MV-4-11 (cell line): Measurements from ENCODE around the gene ERCC6L2.

Experiments used
- DNase-seq: peaks from one replicate; lab custom pipeline; 2025; lab: John Stamatoyannopoulos, UW

The ERCC6L2 gene

DNA sequence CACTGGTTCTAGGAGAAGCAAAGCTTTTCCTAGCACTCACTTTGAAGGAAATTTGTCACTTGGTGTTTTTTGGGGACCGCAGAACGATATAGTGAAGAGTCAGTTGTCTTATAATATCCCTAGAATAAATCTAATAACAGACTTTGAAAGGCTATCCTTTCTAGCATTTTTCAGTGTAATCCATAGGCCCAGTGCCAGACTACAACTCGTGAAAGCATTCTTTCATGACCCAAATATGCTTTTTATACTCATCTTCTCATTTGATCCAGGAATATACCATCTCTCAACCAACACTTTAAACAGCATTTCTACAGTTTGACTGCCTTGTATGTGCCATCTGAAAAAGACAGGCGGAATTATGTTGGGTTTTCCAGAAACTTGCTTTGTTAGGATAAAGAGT lies 104.0 kb downstream of the ERCC6L2 start:
- DNase-seq: no peak

DNA sequence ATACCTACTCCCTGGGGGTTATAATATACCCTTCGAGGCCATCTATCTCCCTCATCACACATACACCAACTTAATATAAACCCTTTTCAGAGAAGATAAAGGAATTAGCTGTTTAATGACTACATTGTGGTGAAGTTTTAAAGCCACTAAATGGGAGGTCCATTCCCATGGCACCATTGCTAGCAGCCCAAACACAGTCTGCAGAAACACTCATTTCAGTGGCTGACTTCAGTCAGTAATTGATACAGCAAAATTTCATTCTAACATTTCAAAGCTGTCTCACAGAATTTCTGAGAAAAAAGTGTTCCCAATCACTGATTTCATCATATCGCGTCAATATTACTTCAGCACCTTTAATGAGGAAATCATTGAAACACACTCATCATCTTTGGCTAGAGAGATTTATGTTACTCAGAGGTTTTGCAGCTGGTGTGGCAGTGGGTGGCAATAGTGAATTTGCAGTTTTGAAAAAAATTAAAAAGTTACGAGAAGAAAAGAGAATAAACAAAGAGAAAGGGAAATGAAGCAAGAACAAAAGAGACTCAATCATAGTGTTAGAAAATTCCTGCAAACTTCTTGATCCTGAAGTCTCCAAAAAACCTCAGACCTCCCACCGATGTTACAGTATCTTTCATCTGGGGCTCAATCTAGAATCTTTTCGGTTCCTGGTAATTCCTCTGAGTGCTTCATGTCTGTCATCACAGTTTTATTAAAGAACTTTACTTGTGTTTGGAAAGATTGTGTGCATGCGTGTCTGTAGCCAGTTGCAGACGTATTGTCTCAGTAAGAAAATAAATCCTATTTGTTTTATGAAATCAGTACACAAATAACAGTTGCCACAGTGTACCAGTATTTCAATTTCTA lies 105.0 kb downstream of the ERCC6L2 start:
- peak; percentile 72 for DNase-seq

DNA sequence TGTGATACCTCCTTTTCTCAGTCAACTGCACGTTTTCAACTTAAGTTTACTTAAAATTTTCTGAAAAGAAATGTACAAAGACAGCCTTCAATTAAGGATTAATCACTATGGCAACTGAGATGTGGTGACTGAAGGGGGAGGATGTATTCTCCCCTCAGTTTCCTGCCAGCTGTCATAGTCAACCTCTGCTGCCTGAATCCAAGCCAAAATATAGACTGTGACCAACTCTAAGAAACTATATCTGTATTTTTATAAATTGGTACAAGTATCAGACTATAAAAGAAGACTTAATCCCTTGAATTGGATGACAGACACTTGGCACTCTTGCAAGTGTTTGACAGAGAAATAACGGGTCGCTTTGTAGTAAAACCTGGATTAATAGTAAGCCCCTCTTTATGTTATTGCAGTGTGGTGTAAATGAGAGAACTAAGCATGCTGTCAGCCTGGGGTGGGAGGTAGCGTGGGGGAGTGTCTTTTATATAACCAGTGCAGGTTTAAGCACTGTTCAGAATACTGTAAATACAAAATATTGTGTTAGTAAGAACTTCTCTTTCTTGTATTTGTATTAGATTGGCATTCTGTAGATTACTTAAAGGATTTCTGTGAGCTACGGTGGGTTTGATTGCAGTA lies 106.4 kb downstream of the ERCC6L2 start:
- DNase-seq: peak; percentile 71

DNA sequence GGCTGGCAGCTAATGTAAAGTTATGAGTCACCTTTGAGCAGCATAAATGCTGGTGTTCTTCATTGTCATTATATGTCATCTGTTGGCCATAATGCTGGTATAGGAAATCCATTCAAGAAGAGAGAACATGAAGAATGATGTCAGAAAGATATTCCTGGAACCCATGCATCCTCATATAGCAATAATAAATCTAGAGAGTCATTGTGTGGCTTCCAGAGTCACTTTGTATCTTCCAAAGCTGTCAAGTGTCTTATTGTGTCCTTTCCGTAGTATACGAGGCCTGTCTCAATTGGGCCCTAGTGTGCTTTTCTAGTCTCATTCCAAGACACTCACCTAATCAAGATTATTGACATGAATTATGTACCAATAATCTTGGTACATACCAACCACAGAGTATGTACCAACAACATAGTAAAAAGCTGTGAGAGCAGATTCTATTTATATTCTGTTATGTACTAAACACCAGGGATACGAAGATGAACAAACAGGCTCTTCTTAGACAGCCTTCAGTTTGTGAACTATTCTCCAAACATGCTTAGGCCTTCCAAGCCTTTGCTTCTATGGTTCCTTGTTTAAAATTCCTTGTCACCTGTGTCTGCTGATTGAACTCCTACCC lies 110.1 kb downstream of the ERCC6L2 start:
- no peak for DNase-seq

DNA sequence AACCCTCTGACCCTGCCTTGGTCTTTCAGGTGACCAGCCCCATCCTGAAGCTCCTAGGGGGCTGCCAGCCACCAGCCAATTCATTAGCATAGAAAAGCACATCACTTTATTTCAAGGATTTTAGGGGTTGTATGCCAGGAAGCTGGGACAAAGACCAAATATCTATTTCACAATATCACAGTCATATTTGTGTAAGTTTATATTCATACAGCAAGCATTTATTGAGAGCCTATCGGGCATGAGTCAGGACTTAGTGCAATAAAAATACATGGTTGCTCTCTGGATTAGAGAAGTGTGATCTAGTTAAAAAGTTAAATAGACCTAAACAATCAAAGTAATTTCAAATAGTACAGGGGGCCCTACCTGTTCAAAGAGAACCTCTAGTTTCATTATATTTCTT lies 113.8 kb downstream of the ERCC6L2 start:
- DNase-seq: no peak

DNA sequence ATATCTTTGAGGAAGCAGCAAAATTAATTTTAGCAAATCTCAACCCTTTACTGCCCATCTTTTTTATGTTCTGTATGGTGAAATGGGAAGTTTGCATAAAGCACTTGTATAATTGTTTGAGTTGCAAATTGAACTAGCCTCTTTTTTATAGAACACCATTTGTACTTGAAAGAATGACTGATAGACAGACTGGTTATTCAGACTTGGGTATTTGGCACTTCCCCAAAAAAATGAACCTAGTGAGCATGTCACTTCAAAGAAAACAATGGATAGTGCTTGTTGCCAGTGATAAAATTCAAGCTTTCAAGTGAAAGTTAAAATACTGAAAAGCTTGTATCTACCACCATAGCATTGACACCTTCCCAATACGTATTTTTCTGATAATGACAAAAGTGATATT lies 115.8 kb downstream of the ERCC6L2 start:
- no peak for DNase-seq

DNA sequence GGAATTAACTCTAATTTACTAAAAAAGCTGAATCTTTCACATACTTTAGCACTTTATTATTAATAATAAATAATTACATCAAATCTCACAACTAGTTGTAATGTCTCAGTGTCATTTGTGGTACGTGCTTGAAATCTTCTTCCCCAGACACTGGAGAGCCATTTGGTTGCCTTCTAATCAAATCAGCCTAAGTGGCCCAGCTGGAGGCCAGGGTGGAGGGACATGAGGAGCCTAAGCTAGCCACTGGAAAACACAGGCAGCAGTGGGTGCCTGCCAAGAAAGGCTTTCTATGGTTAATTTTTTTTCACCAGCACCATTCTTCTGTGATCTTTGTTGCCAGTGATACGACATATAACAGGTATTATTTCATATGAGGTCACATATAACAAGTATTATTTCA lies 117.0 kb downstream of the ERCC6L2 start:
- no peak for DNase-seq

DNA sequence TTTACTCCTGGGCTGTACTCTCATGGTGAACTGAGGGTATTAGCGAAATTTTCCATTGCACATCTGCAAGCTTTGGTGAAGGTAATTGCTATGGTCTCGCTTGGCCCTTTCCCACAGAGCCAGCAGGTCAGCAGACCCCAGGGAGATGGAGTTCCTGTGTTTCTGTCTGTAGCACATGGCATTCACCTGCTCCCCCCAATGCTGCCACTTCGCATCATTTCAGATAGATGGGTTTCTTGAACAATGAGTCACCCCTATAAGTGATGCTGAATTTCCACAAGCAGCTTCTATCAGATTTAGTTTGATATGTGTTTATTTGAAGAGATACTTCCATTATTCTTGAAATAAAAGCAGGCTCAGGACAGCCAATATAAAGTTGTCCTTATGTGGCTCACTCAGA lies 117.8 kb downstream of the ERCC6L2 start:
- no peak for DNase-seq

DNA sequence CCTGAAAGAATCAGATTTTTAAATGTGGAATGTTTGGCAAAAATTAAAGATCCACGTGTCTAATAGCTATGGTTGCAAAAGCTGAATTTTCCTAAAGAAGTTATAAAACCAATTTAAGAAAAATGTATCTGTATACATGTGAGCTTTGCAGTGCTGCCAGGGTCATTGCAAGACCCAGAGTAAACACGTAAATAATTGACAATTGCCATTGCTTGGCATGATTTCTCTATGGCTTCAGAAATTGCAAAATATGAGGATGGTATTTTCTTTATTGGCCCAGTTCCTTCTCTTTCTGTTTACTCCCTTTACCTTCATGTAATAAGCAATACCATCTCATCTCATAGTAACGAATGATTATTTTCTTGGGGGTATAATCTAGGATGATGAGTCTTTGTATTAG lies 123.9 kb downstream of the ERCC6L2 start:
- DNase-seq: no peak

DNA sequence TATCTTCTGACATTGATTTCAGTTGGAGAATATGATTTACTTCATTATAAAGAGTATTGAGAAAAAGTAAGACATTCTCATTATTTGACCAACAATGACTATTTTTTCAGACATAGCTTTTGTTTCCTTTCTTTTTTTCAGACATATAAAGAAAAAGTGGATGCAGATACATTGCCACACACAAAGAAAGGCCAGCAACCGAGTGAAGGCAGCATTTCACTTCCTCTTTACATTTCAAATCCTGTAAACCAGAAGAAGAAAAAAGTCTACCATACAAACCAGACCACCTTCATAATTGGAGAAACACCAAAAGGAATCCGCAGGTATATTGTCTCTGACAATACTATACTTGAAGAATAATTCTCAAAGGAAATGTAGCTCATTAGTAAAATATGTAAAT lies 128.9 kb downstream of the ERCC6L2 start:
- peak; percentile 77 for DNase-seq

DNA sequence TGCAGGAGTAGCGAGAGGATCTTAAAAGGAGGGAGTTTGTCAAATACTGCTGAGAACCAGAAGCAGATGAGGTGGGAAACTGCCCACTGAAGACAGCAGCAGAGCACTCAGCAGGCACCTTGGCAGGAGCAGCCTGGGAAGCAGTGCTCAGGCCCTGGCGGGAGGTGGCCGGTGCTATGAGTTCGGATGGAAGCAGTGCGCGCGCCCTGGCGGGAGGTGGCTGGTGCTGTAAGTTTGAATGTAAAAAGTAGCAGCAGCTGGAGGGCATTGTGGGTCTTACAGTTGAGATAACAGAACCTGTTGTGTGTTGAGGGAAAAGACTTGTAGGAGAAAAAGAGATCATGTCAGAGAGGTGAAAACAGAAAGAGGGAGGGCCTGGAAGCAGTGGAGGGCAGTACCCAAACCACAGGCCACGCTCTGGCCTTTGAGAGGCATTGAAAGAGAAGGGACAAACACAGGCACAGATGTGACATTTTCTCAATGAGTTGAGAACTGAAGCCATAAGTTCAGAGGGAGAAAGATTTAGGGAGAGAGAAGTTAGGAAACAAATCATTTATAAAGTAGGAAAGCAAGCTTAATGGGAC lies 130.9 kb downstream of the ERCC6L2 start:
- peak; percentile 19 for DNase-seq

DNA sequence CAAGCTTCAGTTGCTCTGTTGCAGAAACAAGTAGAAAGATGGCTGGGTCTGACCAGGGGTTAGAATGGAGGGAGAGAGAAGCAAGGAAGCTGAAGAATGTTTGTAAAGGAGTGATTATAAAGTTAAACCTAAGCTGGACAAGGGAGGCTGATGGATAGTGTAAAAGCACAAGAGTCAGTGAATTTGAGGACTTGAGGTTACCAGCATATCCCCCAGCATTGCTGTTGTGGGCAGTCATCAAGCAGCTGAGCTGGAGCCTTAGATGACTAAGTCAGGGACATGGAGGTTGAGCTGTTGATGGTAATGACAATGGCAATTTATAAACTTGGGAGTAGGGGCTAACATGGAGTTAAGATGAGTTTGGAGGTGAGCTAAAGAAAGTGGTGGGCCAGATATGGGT lies 131.5 kb downstream of the ERCC6L2 start:
- DNase-seq: no peak

DNA sequence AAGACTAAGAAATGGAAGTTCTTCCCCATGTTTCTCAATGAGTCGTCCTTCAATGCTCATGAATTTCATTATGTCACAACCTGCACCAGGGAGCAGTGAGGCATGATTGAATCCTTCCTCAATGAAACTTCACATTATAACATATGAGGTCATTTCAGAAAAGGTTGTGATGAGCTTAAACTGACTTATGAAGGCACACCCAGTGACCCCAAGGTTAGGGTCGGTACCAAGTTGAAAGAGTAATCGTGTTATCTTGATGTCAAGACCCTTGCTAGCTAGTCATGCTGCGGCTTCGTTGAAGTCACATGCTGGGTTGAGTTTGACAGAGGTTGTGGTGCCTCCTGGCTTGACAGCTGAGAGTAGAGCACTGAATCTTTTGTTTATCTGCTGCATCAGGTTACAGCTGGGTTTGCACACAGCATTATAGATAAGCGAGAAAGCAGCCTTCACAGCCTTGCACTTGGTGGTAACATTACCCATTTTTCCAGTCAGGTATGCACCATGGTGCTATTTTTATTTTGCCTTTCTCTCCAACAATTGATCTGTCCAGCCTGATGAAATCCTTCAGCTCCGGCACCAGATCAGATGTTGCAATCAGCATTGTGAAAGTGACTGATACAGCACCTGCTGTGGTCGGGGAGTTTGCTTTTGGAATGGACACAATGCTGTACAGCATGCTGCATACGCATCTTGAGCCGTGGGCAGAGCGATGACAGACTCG lies 133.2 kb downstream of the ERCC6L2 start:
- peak; percentile 87 for DNase-seq

DNA sequence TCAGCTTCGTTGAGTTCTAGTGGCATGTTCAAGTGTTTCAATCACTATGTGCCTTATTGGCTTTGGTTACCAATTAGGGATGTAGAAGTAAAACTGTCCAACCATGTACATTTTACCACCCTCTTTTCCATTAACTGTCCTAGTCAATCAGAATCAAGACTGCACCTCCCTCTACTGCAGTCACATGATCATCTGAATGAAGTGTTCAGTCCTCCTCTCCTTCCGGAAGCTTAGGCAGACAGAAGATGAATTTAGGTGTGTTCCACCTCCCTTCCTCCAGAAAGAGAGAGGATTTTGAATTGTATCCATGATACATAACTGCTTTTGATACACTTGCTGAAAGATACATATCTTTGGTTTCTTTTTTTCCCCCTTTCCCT lies 133.7 kb downstream of the ERCC6L2 start:
- DNase-seq: no peak

DNA sequence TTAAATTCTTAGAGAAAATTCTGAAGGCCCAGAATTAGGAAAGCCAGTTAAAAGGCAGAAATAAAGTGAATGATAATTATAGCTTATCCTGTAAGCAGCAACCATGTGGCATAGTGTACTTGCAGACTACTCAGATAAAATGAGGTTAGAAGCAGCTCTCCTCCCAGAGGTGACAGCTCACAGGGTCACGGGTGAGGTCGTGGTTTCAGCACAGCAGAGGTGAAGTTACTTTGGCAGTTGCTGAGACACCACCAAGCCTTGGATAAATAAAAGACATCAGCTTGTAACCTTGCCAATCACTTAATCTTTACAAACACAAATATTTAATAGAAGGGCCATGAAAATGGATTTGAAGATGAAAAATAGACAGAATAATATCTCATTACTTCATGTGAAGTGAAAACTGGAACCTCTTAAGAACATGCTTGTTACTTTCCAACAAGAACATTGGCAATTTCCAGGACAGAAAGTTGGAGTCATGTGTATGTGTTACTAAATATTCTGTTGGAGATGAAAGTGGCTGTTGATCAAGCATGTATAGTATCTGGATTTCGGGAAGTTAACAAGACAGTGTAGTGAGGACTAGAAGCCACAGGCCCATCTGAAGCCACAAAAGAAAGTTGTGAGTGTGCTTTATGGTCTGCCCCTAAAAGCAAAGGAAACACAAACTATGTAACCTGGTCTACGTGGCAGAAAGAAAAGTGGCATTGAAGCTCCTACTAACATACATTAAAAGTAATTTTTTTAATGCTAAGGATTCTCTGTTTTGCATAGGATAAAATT lies 134.4 kb downstream of the ERCC6L2 start:
- peak; percentile 82 for DNase-seq

DNA sequence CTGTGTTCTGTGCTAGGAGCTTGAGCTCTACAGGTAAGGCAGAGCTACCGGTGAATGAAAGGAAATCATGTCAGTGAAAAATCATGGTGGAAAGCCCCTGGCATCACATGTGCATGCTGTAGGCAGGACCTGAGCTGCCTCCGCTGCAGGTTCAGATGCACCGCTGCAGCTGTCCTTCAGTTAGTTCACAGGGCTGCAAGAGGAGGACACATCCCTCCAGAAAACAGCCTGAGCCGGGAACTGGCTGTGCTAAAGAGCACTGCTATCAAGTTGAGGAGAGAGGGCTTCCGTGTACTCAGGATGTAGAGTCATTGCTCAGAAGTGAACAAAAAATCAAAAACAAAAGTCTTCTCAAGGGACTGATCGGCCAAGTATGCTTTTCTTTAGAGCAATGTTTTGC lies 138.6 kb downstream of the ERCC6L2 start:
- DNase-seq: no peak

DNA sequence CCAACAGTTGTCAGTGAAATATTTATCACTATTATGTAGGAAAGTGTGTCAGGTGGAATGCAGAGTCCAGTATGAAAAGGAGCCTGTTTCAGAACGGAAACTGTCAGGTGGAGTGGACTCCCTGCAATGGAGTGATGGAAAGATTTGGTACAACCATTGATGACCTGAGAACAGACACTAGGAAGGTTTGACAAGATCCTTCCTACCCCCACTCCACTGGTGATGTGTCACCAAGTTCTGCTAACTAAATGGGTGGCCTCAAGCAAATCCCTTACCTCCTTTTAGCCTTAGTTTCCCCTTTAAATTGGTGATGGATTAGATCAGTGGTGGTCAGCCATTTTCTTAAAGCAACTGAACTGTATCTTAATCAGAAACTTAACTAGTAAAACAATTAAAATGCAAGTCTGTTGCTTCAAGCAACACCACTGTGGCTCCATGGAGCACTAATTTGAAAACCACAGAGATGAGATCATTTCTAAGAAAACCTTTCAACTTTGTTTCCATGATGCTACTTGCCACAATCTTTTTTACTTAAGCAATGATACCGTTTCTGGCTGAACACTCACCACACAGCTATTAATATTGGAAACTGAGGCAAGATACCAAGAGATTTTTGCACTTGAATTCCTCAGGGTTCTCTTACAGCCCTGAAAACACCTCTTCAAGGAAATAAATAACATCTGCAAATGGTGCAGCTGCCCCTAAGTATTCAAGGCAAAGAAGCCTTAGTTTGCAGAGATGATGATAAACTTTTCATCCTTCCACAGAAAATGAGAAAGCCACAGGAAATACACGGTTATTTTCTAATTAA lies 140.6 kb downstream of the ERCC6L2 start:
- peak; percentile 78 for DNase-seq
